Stimulated activated CD8-positive, alpha-beta memory T cell treated with anti-CD3 and anti-CD28 coated beads, Interleukin-7, amount 100 ng/mL, for 1 hour (primary cell): ENCODE measurements around the gene PRG3.

Source experiments
- DNase-seq, 2 donors: peaks; one replicate each; pipeline ENCODE4 v3.0.0-alpha.2; 2020; ENCODE audit warnings: low read depth in 2 of 2

PRG3 gene

DNA sequence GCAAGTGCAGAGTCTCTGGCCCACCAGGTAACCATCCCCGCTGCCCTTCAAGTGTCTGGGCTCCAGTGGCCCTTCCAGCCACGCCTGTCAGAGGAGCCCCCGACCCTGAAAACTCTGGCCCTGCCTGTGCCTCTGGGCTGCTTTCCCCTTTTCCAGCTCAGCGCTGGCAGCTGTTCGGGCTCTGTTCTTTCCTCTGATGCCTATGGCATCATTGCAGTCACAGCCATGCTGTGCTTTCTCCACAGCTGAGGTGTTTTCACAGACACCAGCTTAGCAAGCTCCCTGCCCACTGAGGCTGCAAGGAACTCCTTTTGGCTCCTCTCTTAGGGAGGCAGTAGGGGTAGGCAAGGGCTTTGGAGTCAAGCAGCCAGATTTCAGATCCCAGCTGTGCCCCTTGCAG lies 21.6 kb downstream of the PRG3 start:
- DNase-seq: no peak

GRCh38 chr11:57358991-57359390 lies 22.0 kb downstream of the PRG3 start:
- no peak for DNase-seq

GRCh38 chr11:57358543-57358961 lies 22.4 kb downstream of the PRG3 start:
- no peak for DNase-seq

DNA sequence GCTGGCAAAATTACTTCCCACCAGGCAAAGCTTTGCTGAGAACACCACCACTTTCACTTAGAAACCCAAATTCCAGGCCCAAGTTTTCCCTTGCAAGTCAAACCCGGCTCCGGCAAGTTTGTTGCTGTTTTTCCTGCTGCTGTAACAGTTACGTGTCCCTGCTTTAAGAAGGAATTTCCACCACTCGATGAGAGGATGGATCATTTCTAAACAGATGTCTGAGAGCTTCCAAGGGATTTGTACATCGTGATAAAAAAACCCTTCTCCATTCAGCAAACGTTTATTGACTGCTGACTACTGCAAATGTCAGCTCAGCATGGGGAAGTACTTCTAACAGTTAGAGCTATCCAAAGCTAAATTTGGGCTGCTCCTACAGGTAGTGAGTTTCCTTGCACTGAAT lies 23.1 kb downstream of the PRG3 start:
- no peak for DNase-seq

- DNase-seq: no peak
These were observed 23.6 kb downstream of the PRG3 start for GRCh38 chr11:57357310-57357709.

GRCh38 chr11:57356268-57356667 lies 24.7 kb downstream of the PRG3 start:
- no peak for DNase-seq

DNA sequence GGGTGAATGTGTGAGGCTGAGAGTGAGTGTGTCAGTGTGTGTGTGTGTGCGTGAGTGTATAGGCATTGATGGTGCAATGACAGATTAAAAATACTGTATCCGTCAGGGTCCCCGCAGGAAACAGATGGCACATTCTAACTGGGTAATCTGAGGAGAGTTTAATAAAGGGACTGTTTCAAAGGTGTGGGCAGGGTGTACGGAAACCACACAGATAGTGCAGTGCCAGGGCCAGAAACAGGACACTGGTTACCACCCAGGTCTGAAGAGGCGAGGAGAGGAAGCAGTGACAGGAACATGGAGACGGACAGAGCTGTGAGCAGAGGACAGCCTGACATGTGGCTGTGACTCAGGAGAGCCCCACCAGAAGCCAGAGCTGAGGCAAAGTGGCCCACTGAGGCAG lies 26.3 kb downstream of the PRG3 start:
- DNase-seq: no peak

DNA sequence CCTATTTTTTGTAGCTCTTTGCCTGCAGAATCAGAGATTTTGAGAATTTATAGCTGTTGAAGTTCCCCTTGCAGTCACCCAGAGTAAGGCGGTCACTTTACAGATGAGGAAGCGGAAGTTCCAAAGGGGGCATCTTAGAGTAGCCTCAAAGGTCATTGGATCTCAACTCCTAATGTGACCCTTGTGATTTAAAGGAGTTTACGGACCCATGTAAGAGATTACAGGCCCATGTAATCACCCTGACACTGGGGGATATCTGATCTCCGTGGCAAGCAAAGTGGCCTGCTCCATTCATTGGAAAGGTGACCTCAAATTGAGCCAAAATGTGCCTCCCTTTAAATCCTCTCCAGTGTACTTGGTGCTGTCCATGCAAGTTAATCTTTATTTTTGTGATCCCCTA lies 27.1 kb downstream of the PRG3 start:
- DNase-seq: no peak

DNA sequence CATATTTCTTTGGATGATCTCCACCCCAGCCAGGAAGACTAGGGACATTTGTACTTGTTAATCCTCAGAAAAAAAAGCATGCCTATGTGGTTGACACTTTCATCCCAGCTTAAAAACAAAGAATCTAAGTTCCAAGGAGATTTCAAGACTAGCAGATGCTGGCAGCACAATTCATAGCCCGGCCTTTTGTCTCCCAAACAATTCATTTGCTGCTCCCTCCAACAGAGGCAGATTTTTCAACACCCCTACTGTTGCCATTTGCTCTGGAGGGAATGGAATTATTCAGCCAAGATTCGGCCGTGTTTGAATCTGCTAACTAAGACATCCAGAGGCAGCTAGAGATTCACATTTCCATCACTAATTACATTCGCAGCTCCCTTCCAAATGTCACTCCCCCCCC lies 27.5 kb downstream of the PRG3 start:
- no peak for DNase-seq

GRCh38 chr11:57353036-57353435 lies 27.9 kb downstream of the PRG3 start:
- no peak for DNase-seq

GRCh38 chr11:57349491-57350274 lies 31.3 kb downstream of the PRG3 start:
- peak; percentile 33 to 49 for DNase-seq

DNA sequence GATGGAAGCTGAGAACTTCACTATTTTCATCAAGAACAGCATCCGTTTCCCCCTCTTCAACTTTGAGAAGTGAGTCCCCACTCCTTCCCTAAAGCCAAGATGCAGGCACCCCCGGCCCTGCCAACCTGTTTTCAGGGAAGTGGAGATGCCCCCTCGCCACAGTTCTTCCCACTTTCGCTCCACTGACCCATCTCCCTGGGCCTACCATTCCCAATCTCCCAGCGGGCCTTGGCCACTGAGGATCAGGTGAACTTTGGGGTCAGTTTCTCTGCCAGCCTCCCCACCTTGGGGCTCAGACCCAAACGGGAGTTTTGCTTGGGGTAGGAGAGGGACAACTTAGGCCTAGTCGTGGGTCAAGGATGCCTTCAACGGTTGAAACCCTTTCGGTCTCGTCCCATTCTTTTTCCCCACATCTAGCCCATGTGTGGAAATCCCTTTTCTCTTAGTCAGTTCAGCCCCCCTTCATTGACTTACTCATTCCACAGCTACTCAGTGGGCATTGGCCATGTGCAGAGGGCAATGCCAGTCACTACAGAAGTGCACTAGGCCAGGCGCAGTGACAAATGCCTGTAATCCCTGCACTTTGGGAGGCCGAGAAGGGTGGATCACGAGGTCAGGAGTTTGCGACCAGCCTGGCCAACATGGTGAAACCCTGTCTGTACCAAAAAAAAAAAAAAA lies 32.2 kb downstream of the PRG3 start:
- no peak for DNase-seq

GRCh38 chr11:57348052-57348451 lies 32.9 kb downstream of the PRG3 start:
- DNase-seq: no peak

GRCh38 chr11:57347336-57347735 lies 33.6 kb downstream of the PRG3 start:
- DNase-seq: no peak

DNA sequence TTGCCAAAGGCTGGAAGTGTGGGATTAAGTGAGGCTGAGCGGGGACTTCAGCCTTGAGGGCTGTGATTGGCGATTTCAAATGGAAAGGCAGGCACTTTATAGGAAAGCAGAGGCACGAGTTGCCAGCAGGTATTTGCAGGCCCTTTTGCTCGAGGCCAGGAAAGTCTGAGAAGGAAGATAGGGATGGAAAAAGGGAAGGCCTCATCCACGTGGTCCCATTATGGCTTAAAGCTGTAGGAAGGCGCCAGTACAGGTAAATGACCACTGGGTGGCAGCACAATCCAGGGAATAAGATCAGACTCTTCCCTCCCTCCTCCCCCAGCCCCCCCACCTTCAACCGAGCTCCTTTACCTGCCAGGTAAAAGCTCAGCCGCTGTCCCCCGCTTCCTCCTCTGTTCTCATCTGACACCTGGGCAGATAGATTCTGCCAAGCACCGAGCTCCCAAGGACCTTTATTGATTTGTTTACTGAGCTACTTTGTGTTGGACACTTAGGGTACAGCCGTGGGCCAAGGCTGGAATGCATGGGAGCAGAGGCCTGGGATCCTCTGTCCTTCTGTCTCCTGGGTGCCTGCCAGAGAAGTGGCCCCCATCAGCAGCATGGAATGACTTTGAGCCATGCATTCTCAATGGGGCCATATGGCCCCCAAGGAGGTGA lies 35.3 kb downstream of the PRG3 start:
- peak; percentile 40 to 60 for DNase-seq

DNA sequence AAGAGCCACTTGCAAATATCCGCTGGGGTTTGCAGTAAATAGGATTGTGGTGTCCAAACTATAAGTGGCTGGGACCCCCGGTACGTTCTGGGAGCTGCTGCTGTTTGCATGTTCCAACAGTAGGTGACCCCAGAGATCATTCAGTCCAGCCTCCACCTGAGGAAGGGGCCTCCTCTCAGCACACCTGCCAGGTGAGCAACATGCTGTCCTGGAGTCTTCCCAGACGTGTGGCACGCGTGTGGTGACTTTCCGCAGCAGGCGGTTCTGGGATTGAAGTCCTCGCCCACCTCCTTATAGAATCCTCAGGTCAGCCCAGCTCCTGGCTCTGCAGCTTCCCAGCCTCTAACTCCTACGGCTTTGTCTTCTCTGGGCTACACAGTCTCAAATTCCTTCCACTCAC lies 36.1 kb downstream of the PRG3 start:
- no peak for DNase-seq

DNA sequence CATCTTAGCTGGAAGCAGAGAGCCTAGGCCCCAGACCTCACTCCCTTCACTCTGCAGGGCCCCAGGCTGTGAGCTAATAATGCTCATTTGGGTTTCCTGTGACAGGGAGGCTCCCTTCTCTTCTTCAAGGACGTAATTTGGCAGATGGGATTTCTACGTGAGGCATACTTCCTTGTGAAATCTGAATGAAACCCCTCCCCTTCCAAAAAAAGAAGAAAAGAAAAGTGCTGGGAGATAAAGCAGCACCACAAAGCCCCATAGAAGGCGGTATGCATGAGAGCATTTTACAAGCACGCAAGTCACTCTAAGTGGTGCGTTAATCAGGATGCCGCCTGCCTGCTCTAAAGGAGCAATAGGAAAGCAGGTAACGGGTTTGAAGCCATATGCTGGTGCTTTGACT lies 37.1 kb downstream of the PRG3 start:
- DNase-seq: no peak

DNA sequence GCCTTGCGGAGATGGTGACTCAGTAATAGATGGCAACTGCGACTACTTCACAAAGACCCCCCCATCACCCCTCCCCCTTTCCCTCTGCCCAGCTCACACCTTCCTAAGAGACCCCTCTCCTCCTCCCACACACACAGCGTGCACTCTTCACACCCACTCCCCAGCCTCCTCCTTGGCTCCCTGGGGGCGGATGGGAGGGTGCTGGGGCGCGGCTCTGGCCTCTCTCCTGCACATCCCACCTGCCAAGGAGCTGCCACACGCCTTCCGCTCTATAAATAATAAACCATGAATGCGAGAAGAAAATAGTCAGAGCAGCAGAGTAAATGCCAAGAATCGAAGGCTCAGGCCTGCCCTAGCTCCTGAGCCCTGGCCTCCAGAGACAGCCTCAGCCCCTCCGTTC lies 38.2 kb downstream of the PRG3 start:
- DNase-seq: no peak

GRCh38 chr11:57341250-57341808 lies 39.6 kb downstream of the PRG3 start:
- DNase-seq: no peak

GRCh38 chr11:57340039-57340615 lies 40.8 kb downstream of the PRG3 start:
- no peak for DNase-seq

DNA sequence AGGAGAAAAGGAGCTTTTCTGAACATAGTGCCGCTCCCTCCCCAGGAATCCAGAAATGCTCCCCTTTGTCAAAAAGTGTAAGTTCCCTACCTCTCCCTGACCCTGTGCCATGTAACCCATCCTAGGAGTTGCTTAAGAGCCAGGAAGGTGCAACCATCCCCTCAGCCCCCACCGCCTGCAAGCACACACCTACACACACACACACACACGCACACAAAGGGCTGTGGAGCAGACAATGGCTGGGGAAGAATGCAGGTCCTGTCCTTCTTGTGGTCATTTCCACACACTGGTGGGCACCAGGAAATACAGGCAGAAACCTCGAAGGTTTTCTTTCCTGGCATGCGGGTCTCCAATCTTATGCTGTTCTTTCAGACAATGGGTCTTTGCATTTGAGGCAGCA lies 41.6 kb downstream of the PRG3 start:
- DNase-seq: no peak

- DNase-seq: no peak
These were observed 42.8 kb downstream of the PRG3 start, which contains the start of gene P2RX3 for GRCh38 chr11:57338142-57338541. Gene P2RX3, plus strand, starts transcription at chr11:57338352. Its CDS starts 199 bp downstream, at chr11:57338551.
